SH-SY5Y (cell line): ENCODE data around the gene GALNS.

ENCODE experiments used
- GATA2 ChIP-seq: IDR thresholded peaks from 2 replicates; pipeline ENCODE4 v1.6.1; 2011; ENCODE audit warnings: mild to moderate bottlenecking, low read depth, low read length
- GATA3 ChIP-seq: IDR thresholded peaks from 2 replicates; pipeline ENCODE4 v1.6.1; 2011; ENCODE audit warnings: low read depth, mild to moderate bottlenecking, low read length, moderate library complexity

GRCh38 chr16:88839026-88839529 is 17.7 kb downstream of the GALNS start:
- TF ChIP-seq GATA2 (no peak), GATA3 (no peak)
